GM21619 (cell line): ENCODE measurements around the gene PSMD2.
"Not testable (repeated sequence)": the region's sequence is repeated elsewhere in the genome, so short reads cannot be mapped to it uniquely, and the experiment has no call there.

Experiments
- ATAC-seq: cut with Tn5 transposase; IDR thresholded peaks from one replicate; pipeline ENCODE4 v1.9.1; 2021; ENCODE audit not compliant: unreplicated experiment

Gene PSMD2

GRCh38 chr3:184298759-184299487 lies at the start of gene PSMD2:
PSMD2 (plus strand) TSS chr3:184299241; CDS start chr3:184299267, 26 bp downstream.
- ATAC-seq, result peak; percentile 95

- peak; percentile 83 for ATAC-seq
These were observed 49.5 kb upstream of the PSMD2 start, which contains the start of gene EEF1AKMT4 for GRCh38 chr3:184249412-184250166. EEF1AKMT4 (plus strand) TSS chr3:184249672; CDS start chr3:184249695, 23 bp downstream.

- ATAC-seq, result peak; percentile 64
These were observed 48.7 kb upstream of the PSMD2 start for GRCh38 chr3:184250167-184250828.

GRCh38 chr3:184255291-184256039 lies 43.6 kb upstream of the PSMD2 start:
- no peak for ATAC-seq

GRCh38 chr3:184257083-184257915 lies 41.7 kb upstream of the PSMD2 start:
- ATAC-seq, result no peak

GRCh38 chr3:184258926-184259325 lies 40.1 kb upstream of the PSMD2 start:
- no peak for ATAC-seq

- ATAC-seq, result no peak
These were observed 39.6 kb upstream of the PSMD2 start for GRCh38 chr3:184259396-184259877.

GRCh38 chr3:184259878-184260723 lies 38.9 kb upstream of the PSMD2 start:
- no peak for ATAC-seq

GRCh38 chr3:184260724-184261269 lies 38.2 kb upstream of the PSMD2 start:
- ATAC-seq, result no peak

- ATAC-seq, result peak; percentile 58
These were observed 37.7 kb upstream of the PSMD2 start, which contains the start of gene CAMK2N2 for GRCh38 chr3:184261270-184261853. CAMK2N2 (minus strand) TSS chr3:184261553; CDS start chr3:184261285, 268 bp downstream.

- peak; percentile 4 for ATAC-seq
These were observed 36.9 kb upstream of the PSMD2 start for GRCh38 chr3:184261854-184262763.

GRCh38 chr3:184262764-184263179 lies 36.3 kb upstream of the PSMD2 start:
- ATAC-seq, result no peak

- not testable (repeated sequence) for ATAC-seq
These were observed 31.8 kb upstream of the PSMD2 start for GRCh38 chr3:184267249-184267648.

- no peak for ATAC-seq
These were observed 26.8 kb upstream of the PSMD2 start for GRCh38 chr3:184272269-184272668.

- ATAC-seq, result no peak
These were observed 23.7 kb upstream of the PSMD2 start for GRCh38 chr3:184275381-184275701.

GRCh38 chr3:184275961-184276910 lies 22.8 kb upstream of the PSMD2 start, which contains the start of gene ECE2:
ECE2 (plus strand) TSS chr3:184276022; CDS start chr3:184276154, 132 bp downstream.
- no peak for ATAC-seq
